ENCODE data around the gene FZD2. TPM values are rescaled to one million over a fixed set of nuclear protein-coding genes. Genes with fewer than 3 reads are reported as not detected.
A peak's percentile ranks its signal among the peaks of the same experiment; 100 is the strongest.

Gene FZD2
- total and polyA plus RNA-seq, 2 of the 4 experiments (the other 2 are of a cell fraction) = 21.3 to 130 TPM

- dilution Hi-C loops (cut with HindIII; ENCODE audit: low sequenced_read_pairs, unreplicated experiment) = no loop called here
- Histone ChIP-seq H4K8ac (ENCODE audit: low read depth in 2 of 2, low read length in 2 of 2) (peak overlapping the region; percentile 18 to 67; a peak in 3 of 4 replicates), H3K9me3 (ENCODE audit: control insufficient read depth, insufficient read depth, low read length) (no peaks in the 10 kb centered on the region), H4K91ac (ENCODE audit: insufficient read depth, low read depth, low read length) (no peak overlapping the region), H3K14ac (replicated peaks; ENCODE audit: low read depth, low read length) (no peak overlapping the region), H3K23ac (ENCODE audit: low read depth, low read length) (no peak overlapping the region), H3K4me1 (ENCODE audit: control insufficient read depth, insufficient read depth, low read length) (peaks cover under 1% of the 10 kb centered on the region), H3K27ac (ENCODE audit: insufficient read depth, low read length) (no peak overlapping the region), H3K9me1 (ENCODE audit: insufficient read depth, low read length) (no peaks in the 10 kb centered on the region), H3K9ac (ENCODE audit: low read depth, low read length) (no peak overlapping the region), H3K4me2 (ENCODE audit: low read depth, low read length) (no peak overlapping the region), H4K5ac (ENCODE audit: low read depth, low read length) (peak overlapping the region; percentile 77), H2AFZ (replicated peaks; ENCODE audit: low read length, poor library complexity) (peak overlapping the region; percentile 56), H3K18ac (ENCODE audit: low read depth, low read length) (no peak overlapping the region), H3K79me1 (ENCODE audit: low read depth in 1 of 2, low read length in 2 of 2) (no peaks in the 10 kb centered on the region), H3K36me3 (ENCODE audit: control insufficient read depth, insufficient read depth, low read length) (no peaks in the 10 kb centered on the region), H2AK5ac (ENCODE audit: low read depth, low read length) (no peak overlapping the region), H3K27me3 (ENCODE audit: control insufficient read depth, insufficient read depth, low read length) (no peaks in the 10 kb centered on the region), H3K56ac (ENCODE audit: extremely low read depth, insufficient read depth, low read length) (no peak overlapping the region), H3K4me3 (ENCODE audit: insufficient read depth, low read depth, low read length) (no peak overlapping the region), H2AK9ac (replicated peaks; ENCODE audit: low read depth, low read length, poor library complexity) (no peak overlapping the region), H2BK20ac (ENCODE audit: low read depth, low read length) (no peak overlapping the region), H2BK15ac (ENCODE audit: low read depth, low read length) (no peak overlapping the region), H2BK5ac (ENCODE audit: low read depth, low read length, poor library complexity, severe bottlenecking) (no peak overlapping the region), H4K20me1 (ENCODE audit: insufficient read depth, low read length) (no peaks in the 10 kb centered on the region), H2BK120ac (ENCODE audit: low read depth, low read length) (no peak overlapping the region), H3K4ac (ENCODE audit: low read depth, low read length) (no peak overlapping the region)
- TF ChIP-seq MAZ (IDR thresholded peaks at IDR 0.05; ENCODE audit: borderline replicate concordance, low read depth, low read length) = no peak
- no peak for TF ChIP-seq USF2 (IDR thresholded peaks at IDR 0.05; ENCODE audit: low read depth, low read length)
- no peak for TF ChIP-seq POLR2A (IDR thresholded peaks at IDR 0.05; ENCODE audit: low read depth, low read length)
- TF ChIP-seq MXI1 (IDR thresholded peaks at IDR 0.05; ENCODE audit: borderline replicate concordance, low read depth, low read length) = no peak
- peak; percentile 80 for TF ChIP-seq RAD21 (IDR thresholded peaks at IDR 0.05; ENCODE audit: low read length)
- peak; percentile 76 for TF ChIP-seq CTCF (conservative IDR thresholded peaks at IDR 0.05; ENCODE audit: low read depth, low read length)
- TF ChIP-seq MAFK (IDR thresholded peaks at IDR 0.05; ENCODE audit: low read depth, low read length) = no peak
- peak; percentile 87 for TF ChIP-seq SMC3 (IDR thresholded peaks at IDR 0.05; ENCODE audit: low read depth, low read length)
- no peak for TF ChIP-seq NFE2L2 (IDR thresholded peaks at IDR 0.05; ENCODE audit: low read depth, low read length)
- 58% methylated on average over 6 of the region's 14 CpGs; no CpG with 5 or more reads in 1 of the 2 experiments for WGBS, 2 experiments (ENCODE audit: extremely low coverage in 2 of 2, insufficient read length in 1 of 2)
- POLR2A ChIA-PET (ENCODE audit: unreplicated experiment) = no interaction called here
- intact Hi-C loops (cut with micrococcal nuclease) = loop anchor here (1.0 to 5.0 kb wide), 3 partner anchors 123 to 321 kb away; no protein-coding TSS in a partner anchor
- no TSS peak for BruUV-seq (replicated peaks)
- peak; percentile 61 for DNase-seq
- CTCF ChIA-PET = interaction anchor here (0.6 to 2.3 kb wide), 14 partner anchors 9 to 313 kb away, joined by 3 to 11 read pairs (median 4); partner anchors contain the start of gene GPATCH8
- ATAC-seq (ENCODE audit: low read depth) = peak; percentile 91
- in situ Hi-C loops (cut with MboI; ENCODE audit: low sequenced_read_pairs) = loop anchor here (25.0 kb wide), 1 partner anchor 311 kb away; the partner anchor contains the start of gene UBTF
These were observed 34.2 kb upstream of the FZD2 start for GRCh38 chr17:44522883-44523671.
